ENCODE results near the gene MARCKSL1.

DNA sequence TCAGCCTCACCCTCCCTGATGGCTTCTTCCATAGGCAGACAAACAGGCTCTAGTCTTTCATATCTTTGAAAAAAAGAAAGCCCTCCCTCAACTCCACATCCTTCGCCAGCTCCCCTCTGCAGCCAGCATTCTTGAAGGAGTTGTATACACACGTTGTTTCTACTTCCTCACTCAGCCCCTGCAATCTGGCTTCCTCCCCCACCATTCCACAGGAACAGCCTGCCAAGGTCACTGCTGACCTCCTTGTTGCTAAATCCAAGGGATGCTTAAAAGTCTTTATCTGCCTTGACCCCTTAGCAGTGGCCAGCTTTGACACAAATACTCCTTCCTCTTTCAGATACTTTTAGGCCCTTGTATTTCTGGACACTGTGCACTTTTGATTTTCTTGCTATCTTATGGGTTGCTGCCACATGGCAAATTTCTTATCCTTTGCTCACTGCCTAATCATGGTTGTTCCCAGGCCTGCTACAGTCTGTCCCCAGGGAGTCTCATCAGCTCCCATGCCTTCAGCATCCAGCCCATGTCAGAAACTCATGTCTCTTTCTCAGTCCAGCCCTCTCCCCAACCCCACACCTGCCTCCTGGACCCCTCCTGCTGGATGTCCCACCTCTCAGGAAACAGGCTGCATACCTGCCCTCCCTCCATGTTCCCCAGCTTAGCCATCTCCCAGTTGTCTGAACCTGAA is 18.0 kb upstream of the MARCKSL1 start:
- TF ChIP-seq POLR2A (IDR thresholded peaks at IDR 0.05) (no peak), POLR2AphosphoS5 (IDR thresholded peaks at IDR 0.05) (peak in 1 of 3 donors; percentile 83)
- TF ChIP-seq, protein P1, sequence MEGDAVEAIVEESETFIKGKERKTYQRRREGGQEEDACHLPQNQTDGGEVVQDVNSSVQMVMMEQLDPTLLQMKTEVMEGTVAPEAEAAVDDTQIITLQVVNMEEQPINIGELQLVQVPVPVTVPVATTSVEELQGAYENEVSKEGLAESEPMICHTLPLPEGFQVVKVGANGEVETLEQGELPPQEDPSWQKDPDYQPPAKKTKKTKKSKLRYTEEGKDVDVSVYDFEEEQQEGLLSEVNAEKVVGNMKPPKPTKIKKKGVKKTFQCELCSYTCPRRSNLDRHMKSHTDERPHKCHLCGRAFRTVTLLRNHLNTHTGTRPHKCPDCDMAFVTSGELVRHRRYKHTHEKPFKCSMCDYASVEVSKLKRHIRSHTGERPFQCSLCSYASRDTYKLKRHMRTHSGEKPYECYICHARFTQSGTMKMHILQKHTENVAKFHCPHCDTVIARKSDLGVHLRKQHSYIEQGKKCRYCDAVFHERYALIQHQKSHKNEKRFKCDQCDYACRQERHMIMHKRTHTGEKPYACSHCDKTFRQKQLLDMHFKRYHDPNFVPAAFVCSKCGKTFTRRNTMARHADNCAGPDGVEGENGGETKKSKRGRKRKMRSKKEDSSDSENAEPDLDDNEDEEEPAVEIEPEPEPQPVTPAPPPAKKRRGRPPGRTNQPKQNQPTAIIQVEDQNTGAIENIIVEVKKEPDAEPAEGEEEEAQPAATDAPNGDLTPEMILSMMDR (IDR thresholded peaks at IDR 0.05 in 8 of 11, conservative IDR thresholded peaks at IDR 0.05 in 3 of 11), result no peak
